Activated CD4-positive, alpha-beta T cell treated with anti-CD3 and anti-CD28 coated beads for 48 hours (primary cell): ENCODE data around the gene MYO1E.

Experiments
- DNase-seq: peaks from one replicate; pipeline ENCODE4 v3.0.0-alpha.2; 2020

Gene MYO1E

GRCh38 chr15:59222906-59223550 is 149.6 kb downstream of the MYO1E start:
- no peak for DNase-seq

- DNase-seq: no peak
Observed at GRCh38 chr15:59221511-59222505, 150.9 kb downstream of the MYO1E start.

- DNase-seq: no peak
Observed at GRCh38 chr15:59218710-59219109, 154.0 kb downstream of the MYO1E start.

- DNase-seq: no peak
Observed at GRCh38 chr15:59217876-59218498, 154.7 kb downstream of the MYO1E start.

GRCh38 chr15:59216911-59217310 is 155.8 kb downstream of the MYO1E start:
- no peak for DNase-seq

- no peak for DNase-seq
Observed at GRCh38 chr15:59210186-59210585, 162.5 kb downstream of the MYO1E start.

GRCh38 chr15:59208613-59209249 is 163.9 kb downstream of the MYO1E start:
- no peak for DNase-seq

- DNase-seq: no peak
Observed at GRCh38 chr15:59206623-59207183, 166.0 kb downstream of the MYO1E start, which contains the start of gene LDHAL6B. TSS of gene LDHAL6B (plus strand) at chr15:59206843. CDS start at chr15:59206941, 98 bp downstream.

- DNase-seq: no peak
Observed at GRCh38 chr15:59205839-59206622, 166.6 kb downstream of the MYO1E start.

GRCh38 chr15:59203657-59204056 is 169.0 kb downstream of the MYO1E start:
- DNase-seq: no peak

- DNase-seq: no peak
Observed at GRCh38 chr15:59203008-59203407, 169.7 kb downstream of the MYO1E start.

- no peak for DNase-seq
Observed at GRCh38 chr15:59200560-59200959, 172.1 kb downstream of the MYO1E start.

GRCh38 chr15:59199626-59200465 is 172.8 kb downstream of the MYO1E start:
- DNase-seq: no peak

- DNase-seq: no peak
Observed at GRCh38 chr15:59197454-59197853, 175.2 kb downstream of the MYO1E start.

GRCh38 chr15:59196416-59196815 is 176.3 kb downstream of the MYO1E start:
- no peak for DNase-seq

GRCh38 chr15:59194639-59195325 is 177.9 kb downstream of the MYO1E start:
- DNase-seq: no peak

- no peak for DNase-seq
Observed at GRCh38 chr15:59191855-59192237, 180.8 kb downstream of the MYO1E start.

GRCh38 chr15:59190291-59190690 is 182.4 kb downstream of the MYO1E start:
- DNase-seq: no peak

GRCh38 chr15:59189241-59189640 is 183.4 kb downstream of the MYO1E start:
- DNase-seq: no peak

- no peak for DNase-seq
Observed at GRCh38 chr15:59186501-59186900, 186.2 kb downstream of the MYO1E start.
